HG02938 (cell line): Measurements from ENCODE around the gene SLC38A10.

Source experiments
- ATAC-seq: cut with Tn5 transposase; IDR thresholded peaks from one replicate; pipeline ENCODE4 v1.9.1; 2021; ENCODE audit warnings: mild to moderate bottlenecking, moderate library complexity; ENCODE audit not compliant: unreplicated experiment

The SLC38A10 gene

GRCh38 chr17:81331527-81332043, 36.5 kb upstream of the SLC38A10 start:
- ATAC-seq, result no peak

- ATAC-seq, result no peak
These were observed 35.8 kb upstream of the SLC38A10 start for GRCh38 chr17:81330884-81331245.

GRCh38 chr17:81329927-81330883, 35.1 kb upstream of the SLC38A10 start:
- no peak for ATAC-seq

GRCh38 chr17:81328978-81329926, 34.1 kb upstream of the SLC38A10 start:
- no peak for ATAC-seq

- ATAC-seq, result no peak
These were observed 33.4 kb upstream of the SLC38A10 start for GRCh38 chr17:81328489-81328888.

GRCh38 chr17:81325714-81326358, 30.7 kb upstream of the SLC38A10 start:
- no peak for ATAC-seq

- ATAC-seq, result no peak
These were observed 30.0 kb upstream of the SLC38A10 start for GRCh38 chr17:81324851-81325713.

- ATAC-seq, result no peak
These were observed 29.2 kb upstream of the SLC38A10 start for GRCh38 chr17:81324177-81324850.

GRCh38 chr17:81323411-81323868, 28.3 kb upstream of the SLC38A10 start:
- no peak for ATAC-seq

GRCh38 chr17:81323083-81323369, 27.9 kb upstream of the SLC38A10 start:
- no peak for ATAC-seq

GRCh38 chr17:81322271-81323082, 27.4 kb upstream of the SLC38A10 start:
- ATAC-seq, result no peak

GRCh38 chr17:81317961-81318605, 23.0 kb upstream of the SLC38A10 start:
- no peak for ATAC-seq

GRCh38 chr17:81317530-81317821, 22.4 kb upstream of the SLC38A10 start:
- ATAC-seq, result no peak

GRCh38 chr17:81315885-81316391, 20.8 kb upstream of the SLC38A10 start:
- ATAC-seq, result no peak

- ATAC-seq, result no peak
These were observed 20.2 kb upstream of the SLC38A10 start for GRCh38 chr17:81315129-81315884.

GRCh38 chr17:81314398-81315081, 19.4 kb upstream of the SLC38A10 start:
- no peak for ATAC-seq
